GM10266 (cell line): Measurements from ENCODE around the gene SLC2A9.

Experiments used
- DNase-seq: peaks from one replicate; pipeline ENCODE4 v3.0.0; 2012; ENCODE audit errors: extremely low spot score
- TF ChIP-seq, protein P1 (sequence below): IDR thresholded peaks from 2 replicates; pipeline ENCODE4 v1.5.1; 2012; ENCODE audit warnings: mild to moderate bottlenecking, low read depth; ENCODE audit not compliant: control insufficient read depth, insufficient read depth; ENCODE audit errors: missing control alignments

SLC2A9 gene

GRCh38 chr4:9859810-9860209 is 161.5 kb downstream of the SLC2A9 start:
- TF ChIP-seq, protein P1, sequence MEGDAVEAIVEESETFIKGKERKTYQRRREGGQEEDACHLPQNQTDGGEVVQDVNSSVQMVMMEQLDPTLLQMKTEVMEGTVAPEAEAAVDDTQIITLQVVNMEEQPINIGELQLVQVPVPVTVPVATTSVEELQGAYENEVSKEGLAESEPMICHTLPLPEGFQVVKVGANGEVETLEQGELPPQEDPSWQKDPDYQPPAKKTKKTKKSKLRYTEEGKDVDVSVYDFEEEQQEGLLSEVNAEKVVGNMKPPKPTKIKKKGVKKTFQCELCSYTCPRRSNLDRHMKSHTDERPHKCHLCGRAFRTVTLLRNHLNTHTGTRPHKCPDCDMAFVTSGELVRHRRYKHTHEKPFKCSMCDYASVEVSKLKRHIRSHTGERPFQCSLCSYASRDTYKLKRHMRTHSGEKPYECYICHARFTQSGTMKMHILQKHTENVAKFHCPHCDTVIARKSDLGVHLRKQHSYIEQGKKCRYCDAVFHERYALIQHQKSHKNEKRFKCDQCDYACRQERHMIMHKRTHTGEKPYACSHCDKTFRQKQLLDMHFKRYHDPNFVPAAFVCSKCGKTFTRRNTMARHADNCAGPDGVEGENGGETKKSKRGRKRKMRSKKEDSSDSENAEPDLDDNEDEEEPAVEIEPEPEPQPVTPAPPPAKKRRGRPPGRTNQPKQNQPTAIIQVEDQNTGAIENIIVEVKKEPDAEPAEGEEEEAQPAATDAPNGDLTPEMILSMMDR, result no peak
- no peak for DNase-seq

- no peak for DNase-seq
These were observed 171.8 kb downstream of the SLC2A9 start for GRCh38 chr4:9849538-9849920.

GRCh38 chr4:9847968-9848748 is 173.1 kb downstream of the SLC2A9 start:
- DNase-seq, result no peak
- TF ChIP-seq, protein P1, result no peak

More at GRCh38 chr4:9849538-9849920, 171.8 kb downstream of the SLC2A9 start:
- TF ChIP-seq, protein P1, result no peak

GRCh38 chr4:9845791-9846493 is 175.4 kb downstream of the SLC2A9 start:
- TF ChIP-seq, protein P1, result no peak
- DNase-seq, result no peak

GRCh38 chr4:9841072-9841471 is 180.2 kb downstream of the SLC2A9 start:
- DNase-seq, result no peak

GRCh38 chr4:9835430-9835829 is 185.9 kb downstream of the SLC2A9 start:
- DNase-seq, result no peak
- TF ChIP-seq, protein P1, result no peak

More at GRCh38 chr4:9841072-9841471, 180.2 kb downstream of the SLC2A9 start:
- TF ChIP-seq, protein P1, result no peak

DNA sequence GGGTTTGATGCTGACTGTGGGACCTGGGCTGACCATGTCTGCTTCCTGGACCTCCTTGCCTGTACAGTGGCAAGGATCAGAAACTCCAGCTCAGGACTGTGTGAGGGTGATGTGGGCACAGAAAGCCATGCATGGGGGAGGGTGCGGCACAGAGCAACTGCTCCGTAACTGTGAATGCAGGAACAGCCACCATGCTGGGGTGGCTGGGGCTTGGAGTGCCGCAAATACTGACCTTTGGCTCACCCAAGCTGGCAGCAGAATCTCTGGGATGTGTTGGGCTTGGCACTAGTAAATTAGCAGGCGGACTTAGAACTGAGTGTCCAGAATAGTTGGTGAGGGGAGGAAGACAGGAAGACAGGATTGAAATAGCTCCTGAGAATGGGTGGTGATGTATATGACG is 187.9 kb downstream of the SLC2A9 start:
- TF ChIP-seq, protein P1, result no peak
- no peak for DNase-seq
